Osteoblast (primary cell): Measurements from ENCODE around the gene GRM5. TPM values are rescaled to one million over a fixed set of nuclear protein-coding genes. Genes with fewer than 3 reads are reported as not detected.

Source experiments
- DNase-seq: peaks from one replicate; pipeline ENCODE4 v3.0.0; 2011; ENCODE audit warnings: low spot score, mixed read lengths; ENCODE audit not compliant: insufficient read length; ENCODE audit errors: missing footprints
- H2AFZ ChIP-seq: 2 replicates; pipeline ENCODE4 v1.6.0; 2011; ENCODE audit warnings: mild to moderate bottlenecking, low read length
- H3K27ac ChIP-seq: 2 replicates; pipeline ENCODE4 v1.5.1; 2011; ENCODE audit warnings: mild to moderate bottlenecking, low read depth, low read length, moderate library complexity
- H3K27me3 ChIP-seq: 2 replicates; pipeline ENCODE4 v1.6.0; 2012; ENCODE audit warnings: mild to moderate bottlenecking, control low read depth, inconsistent platforms, low read length, moderate library complexity; ENCODE audit not compliant: insufficient read depth
- H3K36me3 ChIP-seq: 2 replicates; pipeline ENCODE4 v1.5.1; 2011; ENCODE audit warnings: mild to moderate bottlenecking, low read length, control low read depth, moderate library complexity; ENCODE audit not compliant: insufficient read depth
- H3K4me1 ChIP-seq: 2 replicates; pipeline ENCODE4 v1.5.1; 2011; ENCODE audit warnings: mild to moderate bottlenecking, low read length, control low read depth, moderate library complexity; ENCODE audit not compliant: insufficient read depth
- H3K4me2 ChIP-seq: 2 replicates; pipeline ENCODE4 v1.6.0; 2011; ENCODE audit warnings: mild to moderate bottlenecking, low read length; ENCODE audit not compliant: insufficient read depth
- H3K4me3 ChIP-seq: fragments of 200-600 bp; sonication (generic); 3 replicates; pipeline ENCODE4 v1.5.1; 2012; ENCODE audit warnings: mild to moderate bottlenecking, low read length, inconsistent platforms; ENCODE audit not compliant: insufficient read depth
- H3K79me2 ChIP-seq: 2 replicates; pipeline ENCODE4 v1.6.0; 2012; ENCODE audit warnings: mild to moderate bottlenecking, low read length, control low read depth, inconsistent platforms; ENCODE audit not compliant: insufficient read depth
- H3K9me3 ChIP-seq: 2 replicates; pipeline ENCODE4 v1.5.1; 2011; ENCODE audit warnings: low read depth, low read length, control low read depth
- H4K20me1 ChIP-seq: 2 replicates; pipeline ENCODE4 v1.6.0; 2012; ENCODE audit warnings: mild to moderate bottlenecking, low read length, control low read depth; ENCODE audit not compliant: insufficient read depth
- CTCF ChIP-seq: IDR thresholded peaks from 2 replicates; pipeline ENCODE4 v1.5.1; 2011; ENCODE audit warnings: mild to moderate bottlenecking, low read depth, low read length, moderate library complexity; ENCODE audit errors: extremely low read depth
- total RNA-seq: library from RNA; depleted of rRNA; stranded (reverse); fragments of >200 nt; gene quantifications from 2 replicates; pipeline ENCODE4 v1.2.3, GENCODE V29; 2012

GRM5 gene
- total RNA-seq, 1 donor: not detected

GRCh38 chr11:88623531-88623930 lies 442.3 kb downstream of the GRM5 start:
- H3K4me3 ChIP-seq: no peak overlapping the region
- no peak overlapping the region for H2AFZ ChIP-seq
- H3K27me3 ChIP-seq: no peaks in the 10 kb centered on the region
- no peak for DNase-seq
- no peaks in the 10 kb centered on the region for H3K79me2 ChIP-seq
- H4K20me1 ChIP-seq: no peaks in the 10 kb centered on the region
- no peak overlapping the region for H3K4me2 ChIP-seq
- H3K27ac ChIP-seq: no peak overlapping the region
- no peaks in the 10 kb centered on the region for H3K9me3 ChIP-seq
- no peak for TF ChIP-seq CTCF
- H3K36me3 ChIP-seq: no peaks in the 10 kb centered on the region
- H3K4me1 ChIP-seq: no peaks in the 10 kb centered on the region

- no peak overlapping the region for H3K4me2 ChIP-seq
- no peak for TF ChIP-seq CTCF
- no peaks in the 10 kb centered on the region for H4K20me1 ChIP-seq
- no peak overlapping the region for H3K27ac ChIP-seq
- no peaks in the 10 kb centered on the region for H3K79me2 ChIP-seq
- H2AFZ ChIP-seq: no peak overlapping the region
- H3K9me3 ChIP-seq: no peaks in the 10 kb centered on the region
- H3K36me3 ChIP-seq: no peaks in the 10 kb centered on the region
- no peak for DNase-seq
- H3K27me3 ChIP-seq: no peaks in the 10 kb centered on the region
- H3K4me1 ChIP-seq: no peaks in the 10 kb centered on the region
- no peak overlapping the region for H3K4me3 ChIP-seq
These were observed 445.1 kb downstream of the GRM5 start for GRCh38 chr11:88620568-88621130.

- H3K27ac ChIP-seq: no peak overlapping the region
- H2AFZ ChIP-seq: no peak overlapping the region
- no peaks in the 10 kb centered on the region for H3K27me3 ChIP-seq
- DNase-seq: no peak
- no peaks in the 10 kb centered on the region for H3K79me2 ChIP-seq
- TF ChIP-seq CTCF: no peak
- no peak overlapping the region for H3K4me3 ChIP-seq
- no peak overlapping the region for H3K4me2 ChIP-seq
- H3K9me3 ChIP-seq: no peaks in the 10 kb centered on the region
- H3K36me3 ChIP-seq: no peaks in the 10 kb centered on the region
- no peaks in the 10 kb centered on the region for H3K4me1 ChIP-seq
- H4K20me1 ChIP-seq: no peaks in the 10 kb centered on the region
These were observed 446.0 kb downstream of the GRM5 start for GRCh38 chr11:88619656-88620385.

- no peak overlapping the region for H2AFZ ChIP-seq
- no peak overlapping the region for H3K27ac ChIP-seq
- H3K9me3 ChIP-seq: no peaks in the 10 kb centered on the region
- DNase-seq: no peak
- TF ChIP-seq CTCF: no peak
- no peak overlapping the region for H3K4me2 ChIP-seq
- no peak overlapping the region for H3K4me3 ChIP-seq
- no peaks in the 10 kb centered on the region for H3K27me3 ChIP-seq
- H4K20me1 ChIP-seq: no peaks in the 10 kb centered on the region
- no peaks in the 10 kb centered on the region for H3K36me3 ChIP-seq
- H3K79me2 ChIP-seq: no peaks in the 10 kb centered on the region
- H3K4me1 ChIP-seq: no peaks in the 10 kb centered on the region
These were observed 446.7 kb downstream of the GRM5 start for GRCh38 chr11:88619071-88619425.
